Measurements from ENCODE around the gene AOC2. TPM values are rescaled to one million over a fixed set of nuclear protein-coding genes. Genes with fewer than 3 reads are reported as not detected.
"Not testable (repeated sequence)": the region's sequence is repeated elsewhere in the genome, so short reads cannot be mapped to it uniquely, and the experiment has no call there.

AOC2 gene
- total RNA-seq, 3 donors from 2014 or later: 1.8 to 11.8 (median 2.3) TPM

DNA sequence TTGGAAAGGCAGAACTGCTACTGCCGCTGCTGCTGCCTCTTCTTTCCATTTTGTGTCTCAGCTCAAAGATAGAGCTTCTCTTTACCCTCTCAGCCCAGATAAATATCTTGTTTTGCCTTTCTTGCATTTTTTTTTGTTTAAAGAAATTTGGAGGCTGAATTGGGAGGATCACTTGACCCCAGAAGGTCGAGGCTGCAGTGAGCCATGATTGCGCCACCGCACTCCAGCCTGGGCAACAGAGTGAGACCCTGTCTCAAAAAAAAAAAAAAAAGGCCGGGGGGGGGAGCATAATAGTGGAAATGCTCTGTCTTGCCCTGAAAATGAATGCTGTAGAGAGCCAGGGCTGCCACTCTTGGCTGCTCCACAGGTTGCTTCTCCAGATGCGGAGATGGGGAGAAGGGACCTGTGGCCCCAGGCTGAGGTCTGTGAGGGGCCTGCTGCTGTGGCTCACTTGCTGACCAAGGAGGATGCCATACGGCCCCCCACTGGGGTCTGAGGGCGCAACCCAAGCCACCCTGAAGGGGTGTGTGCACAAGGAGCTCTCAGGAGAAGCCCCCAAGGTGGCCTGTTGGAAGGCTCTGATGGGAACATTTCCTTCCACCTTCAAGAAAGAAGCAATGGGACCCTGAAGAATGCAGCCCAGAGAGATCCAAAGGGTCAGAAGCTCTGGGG, 34.7 kb downstream of the AOC2 start:
- Histone ChIP-seq H3K4me1 (no peaks in the 10 kb centered on the region), H3K4me3 (no peak overlapping the region), H3K36me3 (no peaks in the 10 kb centered on the region), H3K27ac (no peak overlapping the region), H3K27me3 (no peaks in the 10 kb centered on the region), H3K9me3 (no peaks in the 10 kb centered on the region)
- TF ChIP-seq POLR2AphosphoS5 (IDR thresholded peaks at IDR 0.05) (no peak), POLR2A (IDR thresholded peaks at IDR 0.05) (no peak)
- TF ChIP-seq, protein P1, sequence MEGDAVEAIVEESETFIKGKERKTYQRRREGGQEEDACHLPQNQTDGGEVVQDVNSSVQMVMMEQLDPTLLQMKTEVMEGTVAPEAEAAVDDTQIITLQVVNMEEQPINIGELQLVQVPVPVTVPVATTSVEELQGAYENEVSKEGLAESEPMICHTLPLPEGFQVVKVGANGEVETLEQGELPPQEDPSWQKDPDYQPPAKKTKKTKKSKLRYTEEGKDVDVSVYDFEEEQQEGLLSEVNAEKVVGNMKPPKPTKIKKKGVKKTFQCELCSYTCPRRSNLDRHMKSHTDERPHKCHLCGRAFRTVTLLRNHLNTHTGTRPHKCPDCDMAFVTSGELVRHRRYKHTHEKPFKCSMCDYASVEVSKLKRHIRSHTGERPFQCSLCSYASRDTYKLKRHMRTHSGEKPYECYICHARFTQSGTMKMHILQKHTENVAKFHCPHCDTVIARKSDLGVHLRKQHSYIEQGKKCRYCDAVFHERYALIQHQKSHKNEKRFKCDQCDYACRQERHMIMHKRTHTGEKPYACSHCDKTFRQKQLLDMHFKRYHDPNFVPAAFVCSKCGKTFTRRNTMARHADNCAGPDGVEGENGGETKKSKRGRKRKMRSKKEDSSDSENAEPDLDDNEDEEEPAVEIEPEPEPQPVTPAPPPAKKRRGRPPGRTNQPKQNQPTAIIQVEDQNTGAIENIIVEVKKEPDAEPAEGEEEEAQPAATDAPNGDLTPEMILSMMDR (IDR thresholded peaks at IDR 0.05): no peak
- no peak for DNase-seq (ENCODE audit: low spot score in 2 of 2)
- intact Hi-C loops (cut with DNase I; ENCODE audit: low total_unique reads): no loop called here

- Histone ChIP-seq H3K9me3 (no peaks in the 10 kb centered on the region), H3K27me3 (no peaks in the 10 kb centered on the region), H3K4me1 (no peaks in the 10 kb centered on the region), H3K36me3 (no peaks in the 10 kb centered on the region), H3K27ac (no peak overlapping the region), H3K4me3 (no peak overlapping the region)
- intact Hi-C loops (cut with DNase I; ENCODE audit: low total_unique reads): no loop called here
- TF ChIP-seq POLR2A (IDR thresholded peaks at IDR 0.05) (no peak), POLR2AphosphoS5 (IDR thresholded peaks at IDR 0.05) (no peak)
- TF ChIP-seq, protein P1 (IDR thresholded peaks at IDR 0.05): no peak
- no peak for DNase-seq (ENCODE audit: low spot score in 2 of 2)
Observed at GRCh38 chr17:42879596-42879985, 35.2 kb downstream of the AOC2 start.

DNA sequence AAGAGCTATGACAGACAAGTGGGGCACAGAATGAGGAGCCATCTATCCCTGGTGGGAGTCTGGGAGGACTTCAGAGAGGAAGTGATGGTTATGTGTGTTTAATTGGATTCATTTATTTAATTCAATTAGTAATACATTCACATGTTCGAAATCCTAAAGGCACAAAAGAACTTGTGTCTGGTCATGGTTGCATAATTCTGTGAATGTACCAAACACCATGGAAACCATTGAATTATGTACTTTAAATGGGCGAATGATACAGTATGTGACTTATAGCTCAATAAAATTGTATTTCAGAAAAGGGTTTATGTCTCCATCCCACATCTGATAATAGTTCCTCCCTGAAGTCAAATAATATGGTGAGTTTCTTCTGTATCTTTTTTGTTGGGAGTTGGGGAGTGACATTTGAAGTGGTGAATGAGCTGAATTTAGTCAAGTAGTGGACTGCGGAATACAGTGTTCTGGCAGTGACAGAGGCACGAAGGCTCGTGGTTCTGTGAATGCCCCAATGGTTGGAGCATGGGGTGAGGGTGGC, 36.5 kb downstream of the AOC2 start:
- no peak for DNase-seq (ENCODE audit: low spot score in 2 of 2)

GRCh38 chr17:42881706-42882105, 37.3 kb downstream of the AOC2 start:
- H3K4me1 ChIP-seq; H3K4me3 ChIP-seq; DNase-seq (ENCODE audit: low spot score in 2 of 2); H3K27ac ChIP-seq; H3K27me3 ChIP-seq; H3K9me3 ChIP-seq; intact Hi-C loops (cut with DNase I; ENCODE audit: low total_unique reads); H3K36me3 ChIP-seq: not testable (repeated sequence)

More for the DNA sequence above, 36.5 kb downstream of the AOC2 start:
- Histone ChIP-seq H3K4me1 (no peaks in the 10 kb centered on the region), H3K4me3 (no peak overlapping the region), H3K36me3 (no peaks in the 10 kb centered on the region), H3K9me3 (no peaks in the 10 kb centered on the region), H3K27ac (no peak overlapping the region), H3K27me3 (no peaks in the 10 kb centered on the region)
- TF ChIP-seq POLR2AphosphoS5 (IDR thresholded peaks at IDR 0.05): no peak
- no peak for TF ChIP-seq POLR2A (IDR thresholded peaks at IDR 0.05)
- TF ChIP-seq, protein P1 (IDR thresholded peaks at IDR 0.05): no peak
- intact Hi-C loops (cut with DNase I; ENCODE audit: low total_unique reads): no loop called here

- H3K27ac ChIP-seq: no peak overlapping the region
- intact Hi-C loops (cut with DNase I; ENCODE audit: low total_unique reads): no loop called here
Observed at GRCh38 chr17:42882166-42882565, 37.8 kb downstream of the AOC2 start.

More at GRCh38 chr17:42882166-42882565, 37.8 kb downstream of the AOC2 start:
- H3K4me1 ChIP-seq: no peaks in the 10 kb centered on the region
- DNase-seq (ENCODE audit: low spot score in 2 of 2): no peak
- H3K4me3 ChIP-seq: no peak overlapping the region
- no peaks in the 10 kb centered on the region for H3K9me3 ChIP-seq
- H3K36me3 ChIP-seq: no peaks in the 10 kb centered on the region
- TF ChIP-seq, protein P1 (IDR thresholded peaks at IDR 0.05): no peak
- TF ChIP-seq POLR2A (IDR thresholded peaks at IDR 0.05) (no peak), POLR2AphosphoS5 (IDR thresholded peaks at IDR 0.05) (no peak)
- H3K27me3 ChIP-seq: no peaks in the 10 kb centered on the region

All from breast epithelium (tissue), 4 donors.